GM12878 (cell line): ENCODE measurements around the gene CCDC127. TPM values are rescaled to one million over a fixed set of nuclear protein-coding genes. Genes with fewer than 3 reads are reported as not detected.

ENCODE experiments used
- ATAC-seq: fragments of 200-7000 bp; cut with Tn5 transposase; 3 replicates; pipeline ENCODE4 v1.9.1; 2020; ENCODE audit warnings: mild to moderate bottlenecking, moderate library complexity
- BruUV-seq: library from RNA; stranded (reverse); fragments of 400-500 nt; replicated peaks from 2 replicates; lab custom pipeline; 2021; lab: Mats Ljungman, UMichigan
- CTCF ChIA-PET: fragments of 300-600 bp; sonication (Branson Sonifier 250); formaldehyde crosslinking; extraction: SDS; loops from one replicate; lab custom pipeline; 2021; ENCODE audit warnings: inconsistent platforms; lab: Yijun Ruan, JAX
- POLR2A ChIA-PET: fragments of 350-600 bp; formaldehyde crosslinking; extraction: SDS; loops from one replicate; lab custom pipeline; 2021; ENCODE audit warnings: inconsistent platforms; lab: Charles Lee
- RAD21 ChIA-PET: fragments of 300-600 bp; sonication (Branson Sonifier 250); formaldehyde crosslinking; loops from one replicate; lab custom pipeline; 2023; ENCODE audit warnings: antibody characterized with exemption; ENCODE audit not compliant: unreplicated experiment; lab: Charles Lee
- SMC1A ChIA-PET: fragments of 300-600 bp; sonication (Branson Sonifier 250); formaldehyde crosslinking; loops from one replicate; lab custom pipeline; 2023; ENCODE audit not compliant: unreplicated experiment, uncharacterized antibody; lab: Charles Lee
- DNase-seq: peaks from one replicate; pipeline ENCODE4 v3.0.0-alpha.2; 2011; ENCODE audit warnings: low read depth, low spot score
- FAIRE-seq: peaks from 3 replicates; lab custom pipeline; 2011; peaks lifted over from hg19 to GRCh38; lab: Jason Lieb, UNC
- H2AFZ ChIP-seq: 2 replicates; pipeline ENCODE4 v1.6.0; 2011; ENCODE audit warnings: low read depth, low read length, control low read depth; ENCODE audit not compliant: control insufficient read depth
- H3K27ac ChIP-seq: 2 replicates; pipeline ENCODE4 v1.5.1; 2011; ENCODE audit warnings: control low read depth; ENCODE audit not compliant: control insufficient read depth, insufficient read depth
- H3K27me3 ChIP-seq, 2 experiments: replicated peaks in 1 of 2; 2 replicates each; pipeline versions ENCODE4 v1.6.0 to v1.6.1; 2011; ENCODE audit warnings: low read length in 1 of 2; ENCODE audit not compliant: control insufficient read depth in 2 of 2, insufficient read depth in 2 of 2
- H3K36me3 ChIP-seq, 2 experiments: 2 replicates each; pipeline ENCODE4 v1.5.1; 2011; ENCODE audit warnings: low read length in 1 of 2; ENCODE audit not compliant: control insufficient read depth in 2 of 2, insufficient read depth in 2 of 2
- H3K4me1 ChIP-seq: 2 replicates; pipeline ENCODE4 v1.6.1; 2011; ENCODE audit warnings: mild to moderate bottlenecking, low read length, moderate library complexity, mixed read lengths; ENCODE audit not compliant: control insufficient read depth, insufficient read depth
- H3K4me2 ChIP-seq: 2 replicates; pipeline ENCODE4 v1.6.0; 2011; ENCODE audit warnings: control low read depth; ENCODE audit not compliant: control insufficient read depth, insufficient read depth
- H3K4me3 ChIP-seq: fragments of 200-600 bp; sonication (generic); 2 replicates; pipeline ENCODE4 v1.5.1; 2016
- H3K79me2 ChIP-seq: 2 replicates; pipeline ENCODE4 v1.6.0; 2011; ENCODE audit warnings: low read length; ENCODE audit not compliant: control insufficient read depth, insufficient read depth
- H3K9ac ChIP-seq: 2 replicates; pipeline ENCODE4 v1.8.0; 2011; ENCODE audit warnings: low read length, control low read depth, mixed read lengths; ENCODE audit not compliant: control insufficient read depth, insufficient read depth
- H3K9me3 ChIP-seq: replicated peaks from 3 replicates; pipeline ENCODE4 v1.5.1; 2011; ENCODE audit warnings: mild to moderate bottlenecking, low read length; ENCODE audit not compliant: control insufficient read depth, insufficient read depth
- H4K20me1 ChIP-seq: 2 replicates; pipeline ENCODE4 v1.6.0; 2011; ENCODE audit not compliant: control insufficient read depth, insufficient read depth
- BCL11A ChIP-seq: IDR thresholded peaks from 2 replicates; pipeline ENCODE4 v1.6.1; 2011; ENCODE audit warnings: low read depth, low read length
- CBFB ChIP-seq: IDR thresholded peaks from 2 replicates; pipeline ENCODE4 v1.6.1; 2016; ENCODE audit warnings: antibody characterized with exemption, low read depth
- HDAC2 ChIP-seq: fragments of 200-600 bp; sonication (generic); IDR thresholded peaks from 2 replicates; pipeline ENCODE4 v1.6.1; 2017
- RAD51 ChIP-seq: fragments of 450-650 bp; IDR thresholded peaks from 2 replicates; pipeline ENCODE4 v1.6.1; 2016; ENCODE audit warnings: moderate library complexity, mild to moderate bottlenecking, inconsistent platforms
- ZBTB4 ChIP-seq: fragments of 450-650 bp; formaldehyde crosslinking; IDR thresholded peaks from 2 replicates; pipeline ENCODE4 v1.4.0; 2022; ENCODE audit warnings: mild to moderate bottlenecking, moderate library complexity
- WGBS: methylation state at CpG from one replicate; pipeline ENCODE4 v1.1.6; 2016; ENCODE audit warnings: low lambda C conversion rate; ENCODE audit not compliant: insufficient replicate concordance, insufficient coverage; ENCODE audit errors: missing lambda C conversion rate; 5-methylcytosine and 5-hydroxymethylcytosine counted together
- in situ Hi-C: fragments of 300-500 bp; cut with MboI; formaldehyde crosslinking; loops from 9 replicates; pipeline ENCODE4 v1.14.3; 2018; ENCODE audit warnings: mixed read lengths
- intact Hi-C: fragments of 100-400 bp; cut with micrococcal nuclease; formaldehyde crosslinking; loops from one replicate; pipeline ENCODE4 v1.14.2; 2022; ENCODE audit not compliant: unreplicated experiment
- polyA plus RNA-seq, 11 experiments: library from polyadenylated mRNA; depleted of rRNA in 4 of 11; unstranded in 6 of 11; stranded (reverse) in 5 of 11; fragments of >200 nt; fragmentation: Nextera tagmentation in 4 of 11; fragmentation: Illumina TruSeq in 1 of 11; extraction: Ambion mirVana in 4 of 11; extraction: Trizol in 1 of 11; gene quantifications; 1 replicate in 1 of 11; 2 replicates in 10 of 11; pipeline versions ENCODE4 v1.2.1 to v1.2.3, GENCODE V29; 2011 to 2016; ENCODE audit warnings: inconsistent platforms in 2 of 11, missing spikeins in 2 of 11, low read depth in 1 of 11
- total RNA-seq, 4 experiments: library from RNA; depleted of rRNA in 3 of 4; stranded (reverse); fragments of >200 nt in 3 of 4; fragmentation: Illumina TruSeq in 1 of 4; extraction: Trizol in 1 of 4; gene quantifications; 2 replicates each; pipeline versions ENCODE4 v1.2.1 to v1.2.3, GENCODE V29; 2013 to 2021

Gene CCDC127
- total and polyA plus RNA-seq, 10 of the 15 experiments (the other 5 are each of a cell fraction or from before 2014, with no cell fraction given), result 1.9 to 6.9 (median 2.9) TPM

GRCh38 chr5:187617-188451, 30.1 kb downstream of the CCDC127 start (continued):
- no peak for TF ChIP-seq ZBTB4 (CRISPR knock-in tag)

GRCh38 chr5:187042-187431, 30.9 kb downstream of the CCDC127 start:
- POLR2A ChIA-PET, result no interaction called here
- H3K9ac ChIP-seq, result no peak overlapping the region
- BruUV-seq, result no TSS peak
- ATAC-seq, result no peak
- CTCF ChIA-PET, result interaction anchor here (2.5 kb wide), 1 partner anchor 716 kb away, joined by 17 read pairs; no protein-coding TSS in a partner anchor
- H4K20me1 ChIP-seq, result no peaks in the 10 kb centered on the region; the same call in 1 of the 2 replicates
- intact Hi-C loops, result no loop called here
- H3K27me3 ChIP-seq, result no peaks in the 10 kb centered on the region; a peak in 3 of 4 replicates
- TF ChIP-seq HDAC2 (no peak), BCL11A (no peak), CBFB (no peak), RAD51 (no peak)
- TF ChIP-seq, all 136 proteins: peak for 0
- Histone ChIP-seq H3K4me3 (no peak overlapping the region), H3K4me2 (no peak overlapping the region), H3K27ac (no peak overlapping the region), H3K4me1 (peaks cover 29% of the 10 kb centered on the region), H3K79me2 (no peaks in the 10 kb centered on the region), H2AFZ (no peak overlapping the region), H3K9me3 (no peaks in the 10 kb centered on the region), H3K36me3 (no peaks in the 10 kb centered on the region)
- in situ Hi-C loops, result no loop called here
- ChIA-PET RAD21 (interaction anchor here (0.6 kb wide), 1 partner anchor 33 kb away, joined by 3 read pairs; no protein-coding TSS in a partner anchor), SMC1A (interaction anchor here (1.1 kb wide), 1 partner anchor 32 kb away, joined by 3 read pairs; no protein-coding TSS in a partner anchor)
- 34% methylated on average over 13 of the region's 13 CpGs for whole genome bisulfite sequencing
- FAIRE-seq, result no peak
- no peak for DNase-seq
